K562 (cell line): ENCODE results near the gene TTN. TPM values are rescaled to one million over a fixed set of nuclear protein-coding genes. Genes with fewer than 3 reads are reported as not detected.

Experiments
- ATAC-seq: fragments of 200-7000 bp; cut with Tn5 transposase; 3 replicates; pipeline ENCODE4 v1.9.1; 2020; ENCODE audit warnings: moderate library complexity
- BruUV-seq: library from RNA; stranded (reverse); fragments of 400-500 nt; replicated peaks from 2 replicates; lab custom pipeline; 2021; lab: Mats Ljungman, UMichigan
- CTCF ChIA-PET: fragments of 300-600 bp; formaldehyde crosslinking; extraction: SDS; loops from one replicate; lab custom pipeline; 2021; ENCODE audit warnings: low intra/inter-chr PET ratio; lab: Yijun Ruan, JAX
- POLR2A ChIA-PET: fragments of 300-600, 350-650 bp; sonication (Branson Sonifier 250); formaldehyde crosslinking; extraction: SDS; loops from one replicate; lab custom pipeline; 2021; ENCODE audit warnings: antibody characterized with exemption, inconsistent platforms; lab: Yijun Ruan, JAX
- DNase-seq, 4 experiments: peaks; one replicate each; pipeline versions ENCODE4 v3.0.0 to v3.0.0-alpha.2; 2011 to 2018; ENCODE audit warnings: low spot score in 3 of 4, mixed read lengths in 3 of 4; ENCODE audit errors: extremely low read depth in 1 of 4
- FAIRE-seq: peaks from 2 replicates; lab custom pipeline; 2011; peaks lifted over from hg19 to GRCh38; lab: Jason Lieb, UNC
- H2AFZ ChIP-seq: 2 replicates; pipeline ENCODE4 v1.6.0; 2011; ENCODE audit warnings: low read depth, low read length, control low read depth, inconsistent platforms
- H3K27ac ChIP-seq: fragments of 200-600 bp; 3 replicates; pipeline ENCODE4 v1.8.0; 2011; ENCODE audit warnings: low read depth, mild to moderate bottlenecking, control low read depth, inconsistent platforms, low read length, moderate library complexity, mixed read lengths; ENCODE audit errors: extremely low read depth
- H3K27me3 ChIP-seq, 2 experiments: fragments of 300-600 bp in 1 of 2; 2 replicates in 1 of 2; 3 replicates in 1 of 2; pipeline versions ENCODE4 v1.6.0 to v1.8.0; 2011; ENCODE audit warnings: inconsistent platforms in 2 of 2, low read length in 2 of 2, mild to moderate bottlenecking in 1 of 2, mixed read lengths in 1 of 2, moderate library complexity in 1 of 2; ENCODE audit not compliant: control insufficient read depth in 2 of 2, insufficient read depth in 2 of 2
- H3K36me3 ChIP-seq: fragments of 300-600 bp; 3 replicates; pipeline ENCODE4 v1.8.0; 2011; ENCODE audit warnings: mild to moderate bottlenecking, low read length, inconsistent platforms; ENCODE audit not compliant: control insufficient read depth, insufficient read depth
- H3K4me1 ChIP-seq, 2 experiments: fragments of 200-600 bp in 1 of 2; replicated peaks in 1 of 2; 2 replicates in 1 of 2; 3 replicates in 1 of 2; pipeline versions ENCODE4 v1.5.1 to v1.8.0; 2011; ENCODE audit warnings: inconsistent platforms in 2 of 2, low read length in 2 of 2, mild to moderate bottlenecking in 1 of 2, mixed read lengths in 1 of 2, moderate library complexity in 1 of 2; ENCODE audit not compliant: control insufficient read depth in 2 of 2, insufficient read depth in 2 of 2
- H3K4me2 ChIP-seq: 2 replicates; pipeline ENCODE4 v1.6.1; 2011; ENCODE audit warnings: low read length, control low read depth, inconsistent platforms, mixed read lengths; ENCODE audit not compliant: insufficient read depth
- H3K4me3 ChIP-seq: fragments of 200-600 bp; sonication (generic), shearing (Covaris generic); 2 replicates; pipeline ENCODE4 v1.5.1; 2016; ENCODE audit warnings: control low read depth, inconsistent platforms
- H3K79me2 ChIP-seq: fragments of 200-600 bp; 3 replicates; pipeline ENCODE4 v1.8.0; 2011; ENCODE audit warnings: low read length, inconsistent platforms; ENCODE audit not compliant: control insufficient read depth, insufficient read depth
- H3K9ac ChIP-seq, 2 experiments: 2 replicates each; pipeline versions ENCODE4 v1.6.0 to v1.6.1; 2011; ENCODE audit warnings: low read depth in 2 of 2, low read length in 2 of 2, control low read depth in 1 of 2, inconsistent platforms in 1 of 2, mild to moderate bottlenecking in 1 of 2, mixed read lengths in 1 of 2; ENCODE audit not compliant: insufficient read depth in 1 of 2
- H3K9me1 ChIP-seq: one replicate; pipeline ENCODE4 v1.6.0; 2011; ENCODE audit warnings: inconsistent platforms, mild to moderate bottlenecking, low read length, moderate library complexity; ENCODE audit not compliant: control insufficient read depth, insufficient read depth
- H3K9me3 ChIP-seq: replicated peaks from 2 replicates; pipeline ENCODE4 v1.5.1; 2011; ENCODE audit warnings: low read depth, low read length, inconsistent platforms; ENCODE audit not compliant: control insufficient read depth, insufficient read depth
- H4K20me1 ChIP-seq: replicated peaks from 2 replicates; pipeline ENCODE4 v1.6.1; 2011; ENCODE audit warnings: low read length, inconsistent platforms, mixed read lengths; ENCODE audit not compliant: control insufficient read depth, insufficient read depth
- AFF4 ChIP-seq: sonication (generic); formaldehyde crosslinking; IDR thresholded peaks from 2 replicates; pipeline ENCODE4 v1.8.0; 2023; ENCODE audit warnings: mild to moderate bottlenecking, missing genetic modification reagents
- ASH1L ChIP-seq: fragments of 450-650 bp; IDR thresholded peaks from 2 replicates; pipeline ENCODE4 v1.6.1; 2018; ENCODE audit warnings: borderline replicate concordance, mild to moderate bottlenecking, low read depth; ENCODE audit not compliant: partially characterized antibody
- HNRNPH1 ChIP-seq: fragments of 200-400 bp; formaldehyde crosslinking; optimal IDR thresholded peaks from 2 replicates; pipeline ENCODE3; 2017; ENCODE audit warnings: low read depth, mild to moderate bottlenecking, low read length, moderate library complexity
- NFXL1 ChIP-seq: fragments of 450-650 bp; formaldehyde crosslinking; IDR thresholded peaks from 2 replicates; pipeline ENCODE4 v1.4.0; 2021; ENCODE audit warnings: mild to moderate bottlenecking
- REST ChIP-seq, 2 experiments: fragments of 450-650 bp; formaldehyde crosslinking in 1 of 2; IDR thresholded peaks; 2 replicates each; pipeline versions ENCODE4 v1.4.0 to v1.6.1; 2014 to 2020; ENCODE audit warnings: mild to moderate bottlenecking in 2 of 2, borderline replicate concordance in 1 of 2, low read depth in 1 of 2
- SMAD4 ChIP-seq: fragments of 250-450 bp; sonication (Bioruptor Pico); conservative IDR thresholded peaks from 2 replicates; pipeline ENCODE4 v1.8.0; 2021; ENCODE audit warnings: inconsistent platforms, mild to moderate bottlenecking, moderate library complexity
- SMARCA5 ChIP-seq: fragments of 450-650 bp; IDR thresholded peaks from 2 replicates; pipeline ENCODE4 v1.6.1; 2016
- SRSF9 ChIP-seq: fragments of 200-400 bp; formaldehyde crosslinking; IDR thresholded peaks from 2 replicates; pipeline ENCODE4 v1.6.1; 2017; ENCODE audit warnings: low read depth, low read length, borderline replicate concordance
- ZNF586 ChIP-seq: fragments of 450-650 bp; formaldehyde crosslinking; conservative IDR thresholded peaks from 2 replicates; pipeline ENCODE4 v1.4.0; 2020; ENCODE audit warnings: mild to moderate bottlenecking, moderate library complexity
- ZNF589 ChIP-seq: fragments of 200-800 bp; sonication (Bioruptor generic); IDR thresholded peaks from 2 replicates; pipeline ENCODE4 v1.6.1; 2016; ENCODE audit warnings: low read depth, missing genetic modification characterization, missing compliant biosample characterization
- ZNF77 ChIP-seq: fragments of 250-450 bp; sonication (Bioruptor Pico); IDR thresholded peaks from 2 replicates; pipeline ENCODE4 v1.5.0; 2020
- WGBS: fragments of 100-300 bp; shearing (Covaris generic); methylation state at CpG from one replicate; pipeline ENCODE4 v1.1.6; 2016; ENCODE audit warnings: low coverage, mixed read lengths; ENCODE audit not compliant: insufficient coverage; ENCODE audit errors: missing lambda C conversion rate; 5-methylcytosine and 5-hydroxymethylcytosine counted together
- in situ Hi-C: fragments of 300-500 bp; cut with MboI; formaldehyde crosslinking; loops from 4 replicates; pipeline ENCODE4 v1.15.0; 2018; ENCODE audit warnings: inconsistent platforms, mixed read lengths
- intact Hi-C: fragments of 100-400 bp; cut with micrococcal nuclease; formaldehyde crosslinking; loops from 2 replicates; pipeline ENCODE4 v1.14.2; 2022
- polyA plus RNA-seq, 8 experiments: library from polyadenylated mRNA; depleted of rRNA in 4 of 8; stranded (reverse) in 5 of 8; unstranded in 3 of 8; fragments of >200 nt; fragmentation: Nextera tagmentation in 2 of 8; fragmentation: Illumina TruSeq in 1 of 8; extraction: Ambion mirVana in 2 of 8; extraction: Trizol in 1 of 8; gene quantifications; 2 replicates each; pipeline versions ENCODE4 v1.2.1 to v1.2.3, GENCODE V29; 2011 to 2014; ENCODE audit warnings: inconsistent platforms in 1 of 8, missing spikeins in 1 of 8
- total RNA-seq, 7 experiments: library from RNA; depleted of rRNA in 6 of 7; stranded (reverse); fragments of >200 nt in 6 of 7; fragmentation: Illumina TruSeq in 2 of 7; extraction: Trizol in 2 of 7; gene quantifications; 2 replicates each; pipeline versions ENCODE4 v1.2.1 to v1.2.3, GENCODE V29; 2011 to 2021; ENCODE audit warnings: low replicate concordance in 1 of 7

TTN gene
- total and polyA plus RNA-seq, 9 of the 15 experiments (the other 6 are each of a cell fraction or from before 2014, with no cell fraction given), result under 0.01 to 0.20 (median 0.04) TPM; not detected in 1

DNA sequence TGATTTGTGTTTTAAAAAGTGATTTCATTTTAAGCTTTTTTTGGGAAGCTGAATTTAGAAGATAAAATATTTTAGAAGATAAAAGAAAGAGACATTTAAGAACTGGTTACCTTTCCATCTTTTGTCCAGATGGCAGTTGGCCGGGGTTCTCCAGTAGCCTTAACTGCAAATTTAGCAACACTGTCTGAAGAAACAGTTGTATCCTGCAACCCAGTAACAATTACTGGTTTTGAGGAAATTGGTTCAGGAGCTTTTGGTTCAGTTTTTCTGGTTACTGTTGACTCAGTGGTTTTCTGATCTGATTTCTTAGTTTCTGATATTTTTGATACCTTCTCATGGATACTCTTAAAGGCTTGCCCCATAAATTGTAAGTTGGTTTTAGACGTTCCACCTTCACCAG, 277.1 kb downstream of the TTN start:
- in situ Hi-C loops (no loop called here), intact Hi-C loops (no loop called here)
- peaks cover 60% of the 10 kb centered on the region for H3K79me2 ChIP-seq
- H3K4me3 ChIP-seq, result no peak overlapping the region
- no peaks in the 10 kb centered on the region for H3K9me1 ChIP-seq
- DNase-seq (no peak), FAIRE-seq (no peak), ATAC-seq (no peak)
- no peak overlapping the region for H3K9ac ChIP-seq
- no peaks in the 10 kb centered on the region for H3K27me3 ChIP-seq
- no peak overlapping the region for H3K27ac ChIP-seq
- H4K20me1 ChIP-seq, result peaks cover 4% of the 10 kb centered on the region
- H3K36me3 ChIP-seq, result peaks cover 37% of the 10 kb centered on the region; the same call in 2 of the 3 replicates
- H3K9me3 ChIP-seq, result no peaks in the 10 kb centered on the region
- POLR2A ChIA-PET, result interaction anchor here (0.6 kb wide), 1 partner anchor 80 kb away, joined by 3 read pairs; no protein-coding TSS in a partner anchor
- 54% methylated on average over 2 of the region's 2 CpGs for WGBS
- no TSS peak for BruUV-seq
- no peaks in the 10 kb centered on the region for H3K4me1 ChIP-seq
- no peak overlapping the region for H2AFZ ChIP-seq
- CTCF ChIA-PET, result no interaction called here
- H3K4me2 ChIP-seq, result no peak overlapping the region
- TF ChIP-seq ASH1L, result no peak
- no peak for TF ChIP-seq ZNF586 (CRISPR knock-in tag)
- TF ChIP-seq NFXL1 (CRISPR knock-in tag), result no peak
- no peak for TF ChIP-seq REST (IDR thresholded peaks at IDR 0.05; ENCODE audit: borderline replicate concordance)
- no peak for TF ChIP-seq REST (CRISPR knock-in tag; IDR thresholded peaks at IDR 0.05; ENCODE audit: low read depth)
- TF ChIP-seq SMARCA5, result no peak
- no peak for TF ChIP-seq HNRNPH1
- no peak for TF ChIP-seq SRSF9
- no peak for TF ChIP-seq AFF4 (CRISPR knock-in tag)
- no peak for TF ChIP-seq ZNF589 (CRISPR knock-in tag)
- TF ChIP-seq SMAD4, result no peak
- no peak for TF ChIP-seq ZNF77 (CRISPR knock-in tag)
